T-helper 9 cell (primary cell): Measurements from ENCODE around the gene FGF19.

Experiments used
- DNase-seq: peaks from one replicate; pipeline ENCODE4 v3.0.0-alpha.2; 2020
- total RNA-seq, 2 donors: gene quantifications; one replicate each; lab custom pipeline; 2026; lab: John Stamatoyannopoulos, UW

FGF19 gene, protein sequence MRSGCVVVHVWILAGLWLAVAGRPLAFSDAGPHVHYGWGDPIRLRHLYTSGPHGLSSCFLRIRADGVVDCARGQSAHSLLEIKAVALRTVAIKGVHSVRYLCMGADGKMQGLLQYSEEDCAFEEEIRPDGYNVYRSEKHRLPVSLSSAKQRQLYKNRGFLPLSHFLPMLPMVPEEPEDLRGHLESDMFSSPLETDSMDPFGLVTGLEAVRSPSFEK
- 0 reads per million in 2 donors for total RNA-seq

DNA sequence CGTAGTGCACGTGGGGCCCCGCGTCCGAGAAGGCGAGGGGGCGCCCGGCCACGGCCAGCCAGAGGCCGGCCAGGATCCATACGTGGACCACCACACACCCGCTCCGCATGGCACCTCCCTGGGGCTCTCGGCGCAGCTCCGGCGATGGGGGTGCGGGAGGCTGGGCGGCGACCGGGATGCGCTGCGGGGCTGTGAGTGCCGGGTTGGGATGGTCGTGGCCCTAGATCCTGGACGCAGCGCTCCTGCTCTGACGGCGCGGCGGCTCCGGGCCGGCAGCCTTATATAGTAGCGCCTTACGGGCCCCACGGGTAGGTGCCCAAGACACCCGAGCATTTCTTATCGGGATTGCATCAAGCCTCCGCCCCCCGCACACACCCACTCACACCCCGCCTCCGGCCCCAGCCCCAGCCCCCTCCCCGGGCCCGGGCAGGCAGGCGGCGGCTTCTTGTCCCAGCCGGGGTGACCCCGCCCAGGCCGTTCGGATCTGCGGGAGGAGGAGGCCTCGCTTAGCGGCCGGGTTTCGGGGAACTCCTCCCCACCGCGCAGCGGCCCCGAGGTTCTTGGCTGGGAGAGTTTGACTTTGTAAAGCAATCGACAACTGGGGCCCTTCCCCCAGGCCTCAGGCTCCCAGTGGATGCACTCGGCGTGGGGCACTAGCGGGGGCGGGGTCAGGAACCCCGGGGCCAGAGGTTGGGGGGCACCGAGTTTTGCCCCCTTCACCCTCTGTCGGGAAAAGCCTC is at the start of gene FGF19:
Gene FGF19, minus strand, starts transcription at position 255 of the 740 bp plus-strand sequence. Its CDS starts 146 bp downstream, at position 109.
- DNase-seq, result no peak

DNA sequence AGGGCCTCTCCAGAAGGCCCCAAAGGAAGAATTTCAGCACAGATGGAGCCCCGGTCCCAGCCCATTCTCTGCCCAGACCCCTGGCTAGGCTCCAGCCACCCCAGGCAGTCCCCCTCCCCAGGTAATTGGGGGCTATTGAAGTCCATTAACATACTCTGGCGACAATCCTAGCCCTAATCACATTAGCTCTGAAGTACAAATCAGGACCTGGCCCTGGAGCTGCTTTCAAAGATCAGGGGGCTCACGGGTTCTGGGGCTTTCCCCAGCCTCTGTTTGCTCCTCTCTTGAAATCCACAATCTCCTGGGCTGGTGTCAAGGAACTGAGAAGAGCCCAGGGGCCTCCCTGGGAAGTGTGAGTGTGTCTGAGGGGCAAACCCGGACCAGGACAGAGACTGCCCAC is 49.1 kb upstream of the FGF19 start:
- DNase-seq, result no peak

DNA sequence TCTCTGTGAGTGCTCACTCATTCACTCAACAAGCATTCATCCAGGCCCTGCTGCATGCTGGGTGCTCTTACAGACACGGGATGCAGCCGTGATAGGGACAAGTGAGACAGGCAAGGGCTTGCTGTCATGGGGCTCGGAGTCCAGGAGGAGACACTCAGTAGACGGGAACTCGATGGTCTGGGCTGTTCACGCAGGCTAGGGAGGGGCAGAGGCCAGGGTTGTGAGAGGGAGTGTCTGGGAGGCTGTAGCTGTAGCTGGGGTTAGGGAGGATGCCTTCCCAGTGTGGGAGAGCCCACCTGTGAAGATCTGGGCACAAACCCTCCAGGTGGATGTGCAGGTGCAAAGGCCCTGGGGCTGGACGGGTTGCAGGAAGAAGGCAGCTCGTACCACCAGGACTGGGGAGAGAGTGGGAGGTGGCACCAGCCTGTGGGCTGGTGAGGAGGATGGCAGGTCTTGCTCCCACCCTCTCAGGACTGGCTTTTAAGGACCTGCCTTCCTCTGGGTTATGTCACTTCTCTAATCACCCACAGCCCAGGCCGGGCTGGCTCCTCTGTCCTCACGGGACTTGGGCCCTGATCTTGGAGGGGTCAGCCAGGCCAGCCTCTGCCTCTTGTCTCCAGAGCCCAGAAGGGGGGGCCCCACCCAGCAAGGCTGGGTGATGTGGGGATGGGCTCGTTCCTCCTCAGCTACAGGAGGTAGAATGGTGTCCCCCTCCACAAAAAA is 47.2 kb upstream of the FGF19 start:
- DNase-seq, result no peak

DNA sequence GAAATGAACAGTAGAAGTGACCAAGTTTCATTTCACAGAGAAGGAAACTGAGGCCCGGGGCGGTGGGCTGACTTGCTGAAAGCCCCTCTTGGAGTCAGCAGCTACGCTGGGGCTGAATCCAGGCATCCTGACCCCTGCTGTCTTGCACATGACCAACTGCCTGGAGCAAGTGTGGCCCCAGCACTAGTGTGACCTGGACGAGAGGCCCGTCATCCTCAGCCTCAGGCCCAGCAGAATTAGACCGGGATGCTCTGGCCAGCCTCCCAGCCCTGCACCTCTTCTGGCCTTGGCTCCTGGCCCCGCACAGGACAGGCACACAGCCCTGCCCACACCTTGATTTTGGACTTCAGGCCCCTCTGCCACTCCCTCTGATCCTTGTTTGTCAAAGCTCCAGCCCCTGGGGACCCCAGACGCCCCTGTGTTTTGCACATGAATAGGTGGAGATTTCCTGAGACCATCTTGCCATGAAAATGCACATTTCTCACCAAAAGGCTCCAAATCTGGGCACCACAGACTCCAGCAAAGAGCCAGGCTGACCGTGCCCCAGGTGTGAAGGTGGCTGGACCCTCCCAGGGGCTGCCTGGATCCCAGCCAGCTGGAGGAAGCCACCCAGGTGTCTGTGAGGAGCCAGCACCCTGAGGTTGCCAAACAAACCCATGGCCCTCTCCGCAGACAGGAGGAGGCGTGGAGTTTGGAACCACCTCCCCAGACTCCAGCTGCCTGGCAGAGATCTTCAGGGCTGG is 46.5 kb upstream of the FGF19 start:
- DNase-seq, result no peak

DNA sequence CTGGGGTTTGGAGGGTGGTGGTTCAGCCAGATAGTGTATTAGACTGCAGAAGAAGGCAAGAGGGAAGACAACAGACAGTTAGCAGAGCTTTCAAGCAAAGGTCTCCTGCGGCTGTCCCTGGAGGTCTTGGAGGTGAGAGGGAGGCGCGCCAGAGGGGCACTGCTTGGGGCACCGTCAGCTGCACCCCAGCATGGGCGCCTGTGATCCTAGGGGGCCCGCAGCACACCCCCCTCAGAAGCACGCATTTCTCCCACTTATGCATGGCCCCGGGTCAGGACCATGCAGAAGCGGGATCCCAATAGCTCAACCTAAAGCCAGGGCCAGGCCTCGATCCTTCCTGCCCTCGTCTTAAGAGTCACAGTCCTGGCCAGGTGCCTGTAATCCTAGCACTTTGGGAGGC is 44.8 kb upstream of the FGF19 start:
- no peak for DNase-seq

DNA sequence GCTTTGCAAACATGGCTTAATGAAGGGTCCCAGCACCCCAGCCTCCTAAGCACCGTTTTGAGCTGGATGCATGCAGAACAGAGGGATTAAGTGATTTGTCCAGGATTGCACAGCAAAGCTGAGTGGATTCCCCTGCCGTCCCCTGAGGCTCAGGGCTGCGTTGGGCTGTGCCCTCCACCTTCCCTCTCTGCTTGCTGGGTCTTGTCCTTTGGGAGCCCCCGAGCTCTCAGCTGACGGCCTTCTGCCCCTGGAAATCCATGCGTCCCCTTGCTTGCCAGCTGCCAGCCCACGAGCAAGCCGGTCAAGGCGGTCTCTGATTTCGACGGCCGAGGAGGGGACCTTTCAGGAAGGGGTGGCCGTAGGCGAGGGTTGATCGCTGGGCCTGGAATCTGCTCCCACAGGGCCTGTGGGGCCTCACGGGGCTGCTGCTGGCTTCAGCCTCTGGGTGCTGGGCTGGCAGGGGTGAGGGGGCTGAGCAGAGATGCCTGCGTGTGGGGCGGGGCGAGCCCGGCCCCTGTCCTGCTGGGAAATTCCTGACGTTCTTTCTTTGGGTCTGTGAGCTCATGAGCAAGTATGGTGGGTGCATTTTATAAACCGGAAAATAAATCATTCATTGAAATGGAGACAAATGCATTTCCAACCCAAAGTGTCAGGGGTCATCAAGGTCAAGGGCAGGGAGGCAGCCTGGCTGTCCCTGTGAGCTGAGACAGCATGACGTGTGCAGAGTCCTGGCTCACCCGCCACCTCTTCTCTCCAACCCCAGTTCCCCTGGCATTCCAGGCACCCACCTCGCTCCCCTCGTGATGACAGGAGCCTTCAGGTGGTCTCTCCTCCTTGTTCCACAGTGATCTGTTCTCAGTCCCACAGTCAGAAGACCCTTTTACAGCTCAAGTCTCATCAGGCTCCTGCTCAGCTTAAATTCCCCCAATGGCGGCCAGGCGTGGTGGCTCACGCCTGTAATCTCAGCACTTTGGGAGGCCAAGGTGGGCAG is 43.2 kb upstream of the FGF19 start:
- DNase-seq, result no peak

DNA sequence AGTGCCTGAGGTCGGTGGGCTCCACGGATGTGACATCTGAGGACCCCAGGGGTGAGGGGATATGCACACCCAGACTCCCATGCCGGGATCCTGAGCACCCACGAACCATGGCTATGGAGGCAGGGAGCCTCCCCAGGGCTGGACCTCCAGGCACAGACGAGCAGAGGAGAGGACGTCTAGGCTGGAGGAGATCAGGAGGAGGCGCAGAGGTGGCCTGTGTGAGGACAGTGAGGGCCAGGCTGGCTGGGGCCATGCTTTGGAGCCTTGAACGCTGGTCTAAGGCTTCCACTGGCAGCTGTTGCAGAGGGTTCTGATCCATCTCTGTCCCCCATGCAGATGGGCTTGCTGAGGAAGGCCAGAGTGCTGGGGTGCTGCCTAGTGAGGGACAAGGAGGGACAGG is 42.3 kb upstream of the FGF19 start:
- no peak for DNase-seq

DNA sequence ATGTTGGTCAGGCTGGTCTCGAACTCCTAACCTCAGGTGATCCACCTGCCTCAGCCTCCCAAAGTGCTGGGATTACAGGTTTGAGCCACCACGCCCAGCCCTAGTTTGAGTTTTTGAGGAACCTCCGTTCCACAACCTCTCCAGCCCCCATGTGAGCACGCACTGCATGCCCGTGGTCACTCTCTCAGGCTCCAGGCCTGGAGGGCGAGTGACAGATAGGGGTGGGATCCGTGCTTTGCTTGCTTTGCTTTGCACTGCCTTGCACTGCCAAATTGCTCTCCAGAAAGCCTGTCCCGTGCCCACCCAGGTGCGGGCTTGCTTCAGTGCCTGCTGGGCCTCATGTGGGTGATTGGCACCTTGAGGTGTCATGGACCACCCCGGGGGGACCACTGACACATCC is 41.4 kb upstream of the FGF19 start:
- no peak for DNase-seq

DNA sequence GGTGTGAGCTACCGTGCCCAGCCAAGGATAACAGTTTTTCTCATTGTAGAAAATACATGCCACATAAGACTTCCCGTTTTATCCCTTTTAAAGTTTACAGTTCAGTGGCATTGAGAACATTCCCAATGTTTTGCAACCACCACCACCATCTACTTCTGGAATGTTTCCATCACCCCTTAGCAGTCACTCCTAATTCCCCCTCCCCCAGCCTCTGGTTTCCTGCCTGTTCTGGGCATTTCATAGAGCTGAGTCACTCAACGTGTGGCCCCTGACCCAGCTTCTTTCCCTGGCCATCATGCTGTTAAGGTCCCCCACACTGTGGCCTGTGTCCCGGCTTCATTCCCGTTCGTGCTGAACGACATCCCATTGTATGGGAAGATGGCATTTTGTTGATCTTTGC is 40.6 kb upstream of the FGF19 start:
- no peak for DNase-seq

DNA sequence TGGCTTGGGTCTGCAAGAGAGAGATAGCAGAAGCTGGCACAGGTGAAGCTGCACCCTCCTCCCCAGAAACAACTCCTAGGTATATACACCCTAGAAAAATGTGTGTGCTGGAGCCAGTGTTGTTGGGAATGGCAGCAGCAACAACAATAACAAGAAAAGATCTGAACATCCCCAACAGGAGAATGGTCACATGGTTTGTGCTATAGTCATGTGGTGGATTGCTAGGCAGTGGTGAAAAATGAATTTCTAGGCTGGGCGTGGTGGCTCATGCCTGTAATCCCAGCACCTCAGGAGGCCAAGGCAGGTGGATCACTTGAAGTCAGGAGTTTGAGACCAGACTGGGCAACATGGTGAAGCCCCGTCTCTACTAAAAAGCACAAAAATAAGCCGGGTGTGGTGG is 31.0 kb upstream of the FGF19 start:
- no peak for DNase-seq

DNA sequence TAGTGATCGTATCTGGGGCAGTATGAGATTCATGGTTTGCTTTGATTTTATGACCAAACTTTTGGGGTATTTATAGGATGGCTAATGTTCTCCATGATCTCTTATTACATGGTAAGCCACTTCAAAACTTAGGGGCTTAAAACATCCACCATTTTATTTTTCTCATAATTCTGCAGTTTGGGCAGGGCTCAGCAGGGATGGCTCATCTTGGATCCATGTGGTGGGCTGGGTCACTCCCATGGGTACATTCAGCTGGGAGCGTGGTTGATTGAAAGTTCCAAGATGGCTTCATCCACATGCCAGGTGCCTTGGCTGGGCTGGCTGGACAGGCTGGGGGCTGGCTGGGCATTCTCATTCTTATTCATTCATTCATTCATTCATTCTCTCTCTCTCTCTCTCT is 30.5 kb upstream of the FGF19 start:
- DNase-seq, result no peak

DNA sequence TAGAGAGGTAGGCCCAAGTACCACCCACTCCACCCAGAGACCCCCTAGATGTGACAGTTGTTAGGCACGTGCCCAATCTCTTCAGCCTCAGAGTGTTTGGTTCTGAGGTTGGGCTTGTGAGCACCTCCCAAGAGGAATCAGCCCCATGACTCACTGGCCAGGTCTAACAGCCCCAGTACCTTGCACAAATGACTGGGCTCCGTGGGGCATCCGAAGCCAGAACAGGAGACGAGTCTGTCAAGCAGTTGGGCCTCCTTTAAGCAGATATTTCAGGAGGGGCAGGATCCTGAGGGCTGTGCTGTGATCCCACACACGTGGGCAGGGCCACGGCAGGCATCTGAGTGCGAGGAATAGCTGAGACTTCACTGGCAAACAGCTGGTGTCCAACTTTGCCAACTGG is 29.1 kb upstream of the FGF19 start:
- DNase-seq, result no peak

DNA sequence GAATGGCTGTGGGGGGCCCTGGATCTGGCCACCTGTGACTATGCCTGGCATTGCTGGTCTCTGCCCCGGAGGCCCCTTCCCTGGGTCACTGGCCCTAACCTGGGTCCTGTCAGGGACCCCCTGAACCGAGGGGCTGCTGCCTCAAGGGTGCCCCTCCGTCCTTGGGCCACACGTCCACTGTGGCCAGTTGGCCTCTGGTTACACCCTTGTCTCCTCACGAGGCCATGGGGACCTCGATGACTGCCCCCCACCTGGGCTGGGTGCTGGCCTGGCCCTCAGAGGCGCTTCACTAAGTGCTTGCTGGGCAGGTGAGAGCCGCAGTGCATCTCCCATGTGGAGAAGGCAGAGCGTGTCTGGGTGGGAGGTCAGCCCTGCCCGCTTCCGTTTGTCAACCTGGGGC is 27.3 kb upstream of the FGF19 start:
- DNase-seq, result no peak

DNA sequence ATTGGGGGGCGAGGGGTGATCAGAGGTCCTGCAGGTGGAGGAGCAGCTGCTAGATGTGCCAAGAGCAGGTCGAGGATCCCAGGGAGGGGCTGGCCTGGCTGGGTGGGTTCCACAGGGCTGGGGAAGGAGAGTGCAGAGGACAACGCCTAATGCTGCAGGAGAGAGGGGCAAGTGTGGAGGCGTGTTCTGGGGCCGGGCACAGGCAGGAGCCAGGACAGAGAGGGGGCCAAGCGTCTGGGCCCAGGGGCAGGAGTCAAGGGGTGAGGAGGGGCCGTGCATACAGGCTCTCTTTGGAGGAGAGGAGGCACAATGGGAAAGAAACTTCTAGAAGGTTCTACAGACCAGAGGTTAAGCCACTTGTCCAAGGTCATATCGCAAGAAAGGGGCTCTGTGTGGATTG is 26.7 kb upstream of the FGF19 start:
- no peak for DNase-seq

DNA sequence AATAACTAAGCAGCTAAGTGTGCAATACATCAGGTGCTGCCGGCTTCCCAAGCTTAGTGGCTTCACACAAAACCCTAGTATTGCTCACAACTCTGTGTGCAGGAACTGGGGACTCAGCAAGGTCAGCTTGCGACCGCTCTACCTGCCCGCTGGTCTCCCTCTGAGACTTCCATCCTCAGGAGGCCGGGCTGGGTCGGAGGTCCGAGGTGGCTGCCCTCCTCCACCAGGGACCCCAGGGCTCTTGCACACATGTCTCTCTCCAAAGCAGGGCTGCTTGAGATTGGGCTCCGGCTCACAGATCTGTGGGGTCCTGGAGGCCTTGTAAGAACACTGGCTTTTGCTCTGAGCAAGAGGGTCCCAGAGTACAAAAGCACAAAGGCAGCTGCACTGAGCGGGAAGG is 25.4 kb upstream of the FGF19 start:
- DNase-seq, result no peak

DNA sequence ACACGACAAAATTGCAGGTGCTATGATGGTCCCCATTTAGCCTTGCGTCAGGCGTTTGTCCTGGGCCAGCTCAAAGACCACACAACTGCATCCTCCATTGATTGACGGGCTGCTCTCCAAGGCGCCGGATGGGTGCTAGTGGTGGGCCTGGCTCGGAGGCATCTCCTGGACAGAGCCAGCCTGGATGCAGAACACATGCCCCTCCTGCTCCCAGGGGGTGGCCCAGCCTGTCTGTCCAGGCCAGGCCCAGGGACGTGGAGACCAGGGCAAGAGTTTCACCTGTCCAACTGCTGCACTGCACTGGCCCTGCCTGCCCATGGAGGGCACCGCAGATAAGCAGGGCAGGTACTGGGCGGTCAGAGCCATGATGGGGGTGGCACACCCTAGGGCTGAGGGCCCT is 23.4 kb upstream of the FGF19 start:
- no peak for DNase-seq

DNA sequence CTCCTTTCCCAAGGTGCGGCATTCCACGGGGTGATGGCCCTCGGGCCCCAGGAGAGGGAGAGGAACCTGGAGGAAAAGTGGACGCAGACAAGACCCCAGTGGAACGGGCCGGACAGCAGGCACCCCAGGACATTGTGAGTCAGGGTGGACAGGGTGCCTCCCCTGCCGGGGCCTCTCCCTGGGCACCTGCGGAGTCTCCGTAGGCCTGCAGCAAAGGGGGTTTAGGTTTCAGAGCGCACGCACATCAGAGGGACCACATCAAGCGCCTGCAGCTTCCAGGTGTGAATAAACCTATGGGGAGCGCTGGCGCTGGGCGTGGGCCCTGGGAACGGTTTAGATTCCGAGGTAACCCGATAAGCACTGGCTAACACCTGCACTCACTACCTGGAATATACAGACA is 22.7 kb upstream of the FGF19 start:
- no peak for DNase-seq

DNA sequence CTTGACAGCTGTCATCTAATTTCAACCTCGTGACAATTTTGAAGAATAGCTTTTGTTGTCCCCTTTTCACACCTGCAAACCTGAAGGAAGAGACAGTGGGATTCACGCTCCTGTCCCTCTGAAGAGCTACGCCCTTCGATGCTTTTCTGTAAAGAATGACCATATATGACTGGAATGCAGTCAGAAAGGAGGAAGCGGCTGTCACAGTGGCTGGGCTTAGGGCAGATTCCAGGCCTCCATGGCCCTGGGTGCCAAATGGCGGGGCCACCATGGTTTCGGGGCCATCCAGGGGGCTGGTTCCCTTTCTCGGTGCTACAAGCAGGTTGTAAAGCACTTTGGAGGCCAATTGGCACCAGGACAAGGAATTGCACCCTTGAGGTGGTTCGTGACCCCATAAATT is 22.2 kb upstream of the FGF19 start:
- DNase-seq, result no peak

DNA sequence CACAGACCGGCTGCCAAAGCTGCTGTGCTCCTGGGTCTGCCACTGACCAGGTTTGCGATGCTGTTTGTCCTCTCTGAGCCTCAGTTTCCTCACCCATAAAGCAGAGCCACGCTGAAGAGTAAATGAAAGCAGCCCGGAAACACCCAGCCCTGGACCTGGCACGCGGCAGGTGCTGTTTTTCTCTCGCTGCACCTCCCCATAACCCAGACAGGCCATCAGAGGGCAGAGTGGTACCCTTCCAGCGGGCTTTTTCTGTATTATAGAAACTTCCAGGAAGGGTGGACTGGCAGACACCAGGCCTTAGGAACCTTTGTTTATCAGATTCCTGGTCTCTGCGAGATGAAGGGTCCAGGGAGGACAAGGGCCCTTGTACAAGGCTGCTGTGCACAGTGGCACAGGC is 17.9 kb upstream of the FGF19 start:
- no peak for DNase-seq

DNA sequence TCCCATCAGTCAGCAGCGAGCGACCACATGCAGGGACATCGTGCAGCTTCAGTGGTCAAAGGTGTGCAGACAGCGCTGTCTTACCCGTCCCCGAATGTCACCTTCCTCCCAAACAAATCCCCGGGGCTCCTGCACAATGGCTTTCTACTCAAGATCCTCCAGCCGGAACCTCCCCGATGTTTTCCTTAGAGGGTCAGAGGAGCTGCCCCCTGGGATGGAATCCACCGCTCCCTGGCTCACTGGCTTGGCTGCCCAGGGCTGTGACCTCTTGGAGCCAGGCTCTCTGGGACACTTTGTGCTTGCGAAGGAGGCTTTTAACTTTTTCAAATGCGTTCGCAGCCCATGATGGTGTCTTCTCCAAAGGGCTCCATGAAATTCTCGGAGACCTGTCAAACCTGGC is 17.3 kb upstream of the FGF19 start:
- no peak for DNase-seq

DNA sequence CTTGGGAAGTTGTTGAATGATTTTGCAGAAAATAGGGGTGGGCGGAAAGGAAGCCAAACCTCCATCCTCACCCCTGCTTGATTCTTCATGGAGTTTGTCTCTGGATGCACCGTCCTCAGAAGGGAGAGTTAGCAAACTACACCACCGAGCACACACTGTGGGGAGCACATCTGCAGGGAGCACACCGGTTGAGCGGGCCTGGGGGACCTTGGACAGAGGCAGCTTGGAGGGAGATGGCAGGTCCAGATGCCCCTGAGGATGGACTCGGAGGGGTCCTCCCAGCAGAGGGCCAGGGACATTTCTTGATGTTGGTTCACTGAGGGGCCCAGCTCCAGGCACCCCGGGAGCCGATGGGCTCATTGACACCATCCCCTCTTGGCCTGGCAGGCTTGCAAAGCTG is 15.1 kb upstream of the FGF19 start:
- no peak for DNase-seq

DNA sequence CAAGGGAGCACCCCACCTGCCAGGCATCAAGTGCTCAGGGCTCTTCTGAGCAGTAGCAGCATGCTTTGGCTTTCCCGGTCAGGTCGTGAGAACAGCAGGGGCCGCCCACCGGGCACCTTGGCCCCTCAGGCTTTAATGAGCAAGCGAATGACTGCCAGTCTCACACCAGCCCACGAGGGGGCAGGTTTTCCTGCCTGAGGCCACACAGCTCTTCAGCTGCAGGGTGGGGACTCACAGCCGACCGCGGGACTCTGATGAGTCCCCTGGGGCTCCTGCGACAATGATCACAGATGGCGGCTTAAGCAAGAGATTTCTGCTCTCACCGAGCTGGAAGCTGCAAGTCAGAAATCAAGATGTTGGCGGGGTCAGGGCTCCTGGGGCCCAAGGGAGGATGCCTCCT is 14.3 kb upstream of the FGF19 start:
- no peak for DNase-seq
